Gastrocnemius medialis (tissue), 4 donors: Measurements from ENCODE around the gene TMEM33. TPM values are rescaled to one million over a fixed set of nuclear protein-coding genes. Genes with fewer than 3 reads are reported as not detected.

Source experiments
- ATAC-seq, 2 donors: fragments of 150-250 bp; one replicate each; pipeline ENCODE4 v1.9.1; 2016
- DNase-seq, 2 donors: peaks; one replicate each; pipeline ENCODE4 v3.0.0-alpha.2; 2019
- H3K27ac ChIP-seq, 4 donors: fragments of 200-600 bp; sonication (generic); 1 replicate in 1 of 4; 2 replicates in 3 of 4; pipeline ENCODE4 v1.5.1; 2016 to 2018; ENCODE audit warnings: mild to moderate bottlenecking in 2 of 4, moderate library complexity in 1 of 4
- H3K27me3 ChIP-seq, 3 donors: fragments of 200-600 bp; sonication (generic) in 2 of 3; 1 replicate in 1 of 3; 2 replicates in 2 of 3; pipeline versions ENCODE4 v1.5.1 to v1.6.0; 2016 to 2019; ENCODE audit warnings: mild to moderate bottlenecking in 1 of 3, moderate library complexity in 1 of 3
- H3K36me3 ChIP-seq, 2 donors: fragments of 200-600 bp; sonication (generic) in 1 of 2; one replicate each; pipeline ENCODE4 v1.5.1; 2017 to 2018
- H3K4me1 ChIP-seq, 2 donors: fragments of 200-600 bp; sonication (generic) in 1 of 2; one replicate each; pipeline ENCODE4 v1.5.1; 2016 to 2017; ENCODE audit warnings: mild to moderate bottlenecking in 2 of 2
- H3K4me3 ChIP-seq, 4 donors: fragments of 200-600 bp; sonication (generic) in 3 of 4; 1 replicate in 1 of 4; 2 replicates in 3 of 4; pipeline ENCODE4 v1.5.1; 2016 to 2019; ENCODE audit warnings: mild to moderate bottlenecking in 2 of 4
- H3K9me3 ChIP-seq, 3 donors: fragments of 200-600 bp; sonication (generic) in 2 of 3; 1 replicate in 1 of 3; 2 replicates in 2 of 3; pipeline ENCODE4 v1.5.1; 2016 to 2019
- CTCF ChIP-seq, 5 experiments: fragments of 450-650 bp in 3 of 5; fragments of 200-600 bp in 2 of 5; sonication (generic) in 2 of 5; IDR thresholded peaks in 4 of 5; conservative IDR thresholded peaks in 1 of 5; 1 replicate in 4 of 5; 2 replicates in 1 of 5; pipeline ENCODE4 v1.5.1; 2016 to 2019; ENCODE audit warnings: antibody characterized with exemption in 5 of 5, mild to moderate bottlenecking in 3 of 5, moderate library complexity in 3 of 5
- POLR2A ChIP-seq, 2 donors: fragments of 450-650 bp; IDR thresholded peaks; one replicate each; pipeline ENCODE4 v1.6.1; 2017; ENCODE audit warnings: antibody characterized with exemption in 2 of 2, mild to moderate bottlenecking in 2 of 2, moderate library complexity in 2 of 2
- in situ Hi-C, 4 donors: fragments of 200-750 bp; cut with MboI; loops; one replicate each; pipeline versions ENCODE4 v1.15.0 to v1.8.0; 2017; ENCODE audit warnings: low sequenced_read_pairs in 4 of 4
- intact Hi-C: fragments of 100-400 bp; cut with DNase I; formaldehyde crosslinking; loops from one replicate; pipeline ENCODE4 v1.15.1; 2023; ENCODE audit warnings: low total_unique reads
- total RNA-seq, 4 donors: library from RNA; depleted of rRNA; stranded (reverse); fragments of >200 nt; gene quantifications; one replicate each; pipeline versions ENCODE4 v1.1.0 to v1.2.3, GENCODE V29; 2016

TMEM33 gene, protein sequence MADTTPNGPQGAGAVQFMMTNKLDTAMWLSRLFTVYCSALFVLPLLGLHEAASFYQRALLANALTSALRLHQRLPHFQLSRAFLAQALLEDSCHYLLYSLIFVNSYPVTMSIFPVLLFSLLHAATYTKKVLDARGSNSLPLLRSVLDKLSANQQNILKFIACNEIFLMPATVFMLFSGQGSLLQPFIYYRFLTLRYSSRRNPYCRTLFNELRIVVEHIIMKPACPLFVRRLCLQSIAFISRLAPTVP
- 10 to 100 TPM; 20.6 to 29.3 (median 26.4) TPM for total RNA-seq

- Histone ChIP-seq H3K27me3 (no peaks in the 10 kb centered on the region), H3K4me1 (peaks cover 27 to 32% of the 10 kb centered on the region in 2 donors), H3K36me3 (peaks cover 0 to 9% of the 10 kb centered on the region in 2 donors), H3K4me3 (peak within 1 kb of the TSS; percentile 78 to 99 (median 88)), H3K9me3 (no peaks in the 10 kb centered on the region), H3K27ac (peak within 1 kb of the TSS; percentile 90 to 92 (median 90))
- in situ Hi-C loops, result no loop called here
- peak; percentile 82 to 84 for DNase-seq
- TF ChIP-seq CTCF (IDR thresholded peaks at IDR 0.05 in 4 of 5, conservative IDR thresholded peaks at IDR 0.05 in 1 of 5) (peak in 2 of 5 experiments; percentile 25 to 28), POLR2A (IDR thresholded peaks at IDR 0.05) (peak; percentile 74 to 87)
- intact Hi-C loops, result loop anchor here (1.0 kb wide), 1 partner anchor 55 kb away; the partner anchor contains the start of gene SLC30A9
- ATAC-seq, result peak; percentile 96 to 97
These were observed at the start of gene TMEM33 for GRCh38 chr4:41934901-41935651. Gene TMEM33, plus strand, starts transcription at chr4:41935429. Its CDS starts 56 bp downstream, at chr4:41935485.

- Histone ChIP-seq H3K27ac (no peak overlapping the region), H3K27me3 (peaks cover 22 to 25% (median 22%) of the 10 kb centered on the region in 3 donors), H3K4me3 (no peak overlapping the region), H3K36me3 (no peaks in the 10 kb centered on the region), H3K4me1 (peaks cover 19 to 21% of the 10 kb centered on the region in 2 donors), H3K9me3 (no peaks in the 10 kb centered on the region)
- no peak for ATAC-seq
- in situ Hi-C loops (loop anchor here (10.0 to 25.0 kb wide), 3 partner anchors 191 to 601 kb away; no protein-coding TSS in a partner anchor), intact Hi-C loops (loop anchor here (10.0 kb wide), 1 partner anchor 601 kb away; no protein-coding TSS in a partner anchor)
- no peak for DNase-seq
- no peak for TF ChIP-seq CTCF (IDR thresholded peaks at IDR 0.05 in 4 of 5, conservative IDR thresholded peaks at IDR 0.05 in 1 of 5)
- no peak for TF ChIP-seq POLR2A (IDR thresholded peaks at IDR 0.05)
These were observed 49.8 kb upstream of the TMEM33 start for GRCh38 chr4:41885456-41885855.

- H3K27ac ChIP-seq, result no peak overlapping the region
- intact Hi-C loops (loop anchor here (10.0 kb wide), 1 partner anchor 602 kb away; no protein-coding TSS in a partner anchor), in situ Hi-C loops (loop anchor here (10.0 to 25.0 kb wide), 3 partner anchors 192 to 602 kb away; no protein-coding TSS in a partner anchor)
- ATAC-seq (no peak), DNase-seq (no peak)
- TF ChIP-seq POLR2A (IDR thresholded peaks at IDR 0.05) (no peak), CTCF (IDR thresholded peaks at IDR 0.05 in 4 of 5, conservative IDR thresholded peaks at IDR 0.05 in 1 of 5) (no peak)
- H3K4me3 ChIP-seq, result no peak overlapping the region
- H3K4me1 ChIP-seq, result peaks cover 2 to 5% of the 10 kb centered on the region in 2 donors
- H3K9me3 ChIP-seq, result no peaks in the 10 kb centered on the region
- H3K27me3 ChIP-seq, result peaks cover 4 to 7% (median 4%) of the 10 kb centered on the region in 3 donors
- no peaks in the 10 kb centered on the region for H3K36me3 ChIP-seq
These were observed 48.0 kb upstream of the TMEM33 start for GRCh38 chr4:41887277-41887676.

GRCh38 chr4:41887821-41888686, 47.2 kb upstream of the TMEM33 start:
- intact Hi-C loops, result loop anchor here (1.0 to 10.0 kb wide), 2 partner anchors 195 to 603 kb away; no protein-coding TSS in a partner anchor
- TF ChIP-seq CTCF (IDR thresholded peaks at IDR 0.05 in 4 of 5, conservative IDR thresholded peaks at IDR 0.05 in 1 of 5) (peak; percentile 39 to 83 (median 56)), POLR2A (IDR thresholded peaks at IDR 0.05) (no peak)
- ATAC-seq (no peak), DNase-seq (no peak)
- H3K9me3 ChIP-seq, result no peaks in the 10 kb centered on the region
- H3K27me3 ChIP-seq, result peaks cover 0 to 2% (median 0%) of the 10 kb centered on the region in 3 donors
- H3K27ac ChIP-seq, result no peak overlapping the region
- H3K4me3 ChIP-seq, result no peak overlapping the region
- H3K36me3 ChIP-seq, result no peaks in the 10 kb centered on the region
- no peaks in the 10 kb centered on the region for H3K4me1 ChIP-seq
- in situ Hi-C loops, result loop anchor here (10.0 to 25.0 kb wide), 3 partner anchors 193 to 603 kb away; no protein-coding TSS in a partner anchor
